Measurements from ENCODE around the gene SDK1.

Gene SDK1

GRCh38 chr7:3416453-3416852 lies 115.4 kb downstream of the SDK1 start:
- DNase-seq, result no peak

DNA sequence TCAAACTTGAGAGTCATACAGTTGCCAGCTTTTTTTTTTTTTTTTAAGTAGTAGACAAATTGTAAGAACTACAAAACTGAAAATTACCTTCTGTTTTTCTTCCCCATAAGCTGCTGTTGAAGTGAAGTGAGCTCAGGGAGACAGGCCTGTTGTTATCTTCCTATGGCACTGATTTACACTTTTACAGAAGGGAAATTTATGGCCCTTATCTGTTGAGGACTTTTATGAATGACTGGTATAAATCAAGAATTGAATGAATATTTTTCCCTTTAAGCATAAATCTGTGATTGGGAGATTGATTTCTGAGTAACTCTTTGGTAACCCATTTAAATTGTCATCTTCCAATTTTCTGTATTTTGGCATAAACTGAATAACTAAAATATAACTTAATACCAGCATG lies 124.0 kb downstream of the SDK1 start:
- DNase-seq, result no peak

DNA sequence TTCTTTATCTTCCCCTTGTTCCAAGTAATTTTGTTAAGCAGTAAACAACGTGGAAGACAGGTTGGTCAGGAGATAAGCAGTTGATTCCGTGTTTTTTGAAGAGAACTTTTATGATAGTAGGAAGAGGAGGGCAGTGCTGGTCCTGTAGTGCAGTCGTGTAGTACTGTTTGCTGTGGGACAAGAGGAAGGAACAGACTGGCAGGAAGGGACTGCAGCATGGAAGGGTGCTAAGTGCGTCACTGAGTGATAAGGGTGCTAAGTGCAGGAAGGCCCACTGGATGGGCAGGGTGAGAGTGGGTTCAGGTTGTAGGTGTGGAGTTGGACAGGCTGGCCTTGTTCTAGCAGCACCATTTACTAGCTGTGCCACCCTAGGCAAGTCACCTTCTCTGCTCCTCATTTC lies 125.0 kb downstream of the SDK1 start:
- DNase-seq, result no peak

DNA sequence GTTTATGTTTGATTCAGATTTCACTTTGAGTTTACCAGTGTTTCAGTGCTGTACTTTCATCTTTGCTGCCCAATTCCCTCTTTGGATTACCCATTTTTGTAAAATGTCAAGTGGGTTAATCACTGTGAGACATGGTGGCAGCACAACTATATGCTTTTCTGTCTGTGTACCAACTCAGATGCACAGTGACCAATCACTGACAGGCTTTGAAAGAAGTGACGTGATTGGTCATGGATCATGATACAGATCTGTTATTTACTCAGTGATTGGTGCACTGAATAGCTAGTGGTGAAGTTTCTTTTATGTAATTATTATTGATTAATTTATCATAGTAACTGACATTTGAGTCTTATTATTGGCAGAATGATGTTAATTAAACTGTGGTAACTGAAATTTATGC lies 126.9 kb downstream of the SDK1 start:
- no peak for DNase-seq

GRCh38 chr7:3429981-3430380 lies 128.9 kb downstream of the SDK1 start:
- DNase-seq, result no peak

- DNase-seq, result no peak
Measured at GRCh38 chr7:3430588-3430987, 129.5 kb downstream of the SDK1 start.

GRCh38 chr7:3431306-3431705 lies 130.3 kb downstream of the SDK1 start:
- DNase-seq, result no peak

- no peak for DNase-seq
Measured at GRCh38 chr7:3432911-3433310, 131.9 kb downstream of the SDK1 start.

- DNase-seq, result no peak
Measured at GRCh38 chr7:3434611-3435010, 133.6 kb downstream of the SDK1 start.

DNA sequence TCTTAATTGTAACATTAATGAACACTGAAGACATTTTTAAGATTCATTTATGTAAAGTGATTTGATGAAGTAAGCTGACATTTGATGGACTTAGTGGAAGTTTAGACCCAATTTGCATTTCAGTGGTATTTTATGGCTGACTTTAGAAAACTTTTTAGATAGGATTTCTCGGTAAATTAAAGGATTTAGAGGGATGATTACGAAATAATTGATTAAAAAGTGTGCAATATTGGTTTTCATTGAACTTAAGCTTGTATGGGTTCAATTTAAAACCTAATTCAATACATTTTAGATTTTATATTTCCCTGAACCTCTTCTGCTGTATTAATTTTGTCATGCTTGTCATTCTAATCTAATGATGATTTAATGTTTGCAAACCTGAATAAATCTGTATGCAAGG lies 135.1 kb downstream of the SDK1 start:
- DNase-seq, result no peak

GRCh38 chr7:3436746-3437145 lies 135.7 kb downstream of the SDK1 start:
- no peak for DNase-seq

DNA sequence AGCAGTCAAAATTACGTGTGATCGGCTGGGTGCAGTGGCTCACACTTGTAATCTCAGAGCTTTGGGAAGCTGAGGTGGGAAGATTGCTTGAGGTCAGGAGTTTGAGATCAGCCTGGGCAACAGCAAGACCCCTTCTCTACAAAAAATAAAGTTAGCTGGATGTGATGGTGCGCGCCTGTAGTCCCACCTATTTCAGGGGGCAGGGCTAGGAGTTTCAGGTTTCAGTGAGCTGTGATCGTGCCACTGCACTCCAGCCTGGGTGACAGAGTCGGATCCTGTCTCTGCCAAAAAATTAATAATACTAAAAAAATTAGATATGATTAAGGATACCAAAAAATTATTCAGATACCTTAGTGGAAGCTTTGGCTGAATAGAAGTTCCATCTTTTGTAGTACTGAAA lies 136.4 kb downstream of the SDK1 start:
- DNase-seq, result no peak

- no peak for DNase-seq
Measured at GRCh38 chr7:3438352-3438751, 137.3 kb downstream of the SDK1 start.

GRCh38 chr7:3439333-3440030 lies 138.4 kb downstream of the SDK1 start:
- no peak for DNase-seq

GRCh38 chr7:3440509-3440908 lies 139.5 kb downstream of the SDK1 start:
- DNase-seq, result no peak

GRCh38 chr7:3443716-3444115 lies 142.7 kb downstream of the SDK1 start:
- no peak for DNase-seq

DNA sequence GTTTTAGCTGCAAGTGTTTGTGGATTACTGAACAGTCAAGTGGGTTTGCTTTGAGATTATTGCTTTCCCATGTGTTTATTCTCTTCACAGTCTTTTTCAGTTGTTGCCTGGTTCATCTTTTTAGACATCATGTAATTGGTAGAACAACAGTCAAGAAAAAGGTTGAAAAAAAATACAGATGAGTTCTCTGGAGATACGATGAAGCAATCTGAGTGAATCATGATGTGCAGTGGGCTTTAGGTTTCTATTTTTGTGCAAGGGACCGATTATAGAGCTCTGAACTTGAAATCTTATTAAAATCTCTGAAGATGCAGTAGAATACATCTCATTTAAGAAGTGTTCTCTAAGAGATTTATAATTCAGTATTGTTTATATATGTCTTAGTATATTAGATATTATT lies 145.7 kb downstream of the SDK1 start:
- DNase-seq, result no peak

- DNase-seq, result no peak
Measured at GRCh38 chr7:3451701-3452100, 150.6 kb downstream of the SDK1 start.

- DNase-seq, result no peak
Measured at GRCh38 chr7:3453398-3453797, 152.3 kb downstream of the SDK1 start.

DNA sequence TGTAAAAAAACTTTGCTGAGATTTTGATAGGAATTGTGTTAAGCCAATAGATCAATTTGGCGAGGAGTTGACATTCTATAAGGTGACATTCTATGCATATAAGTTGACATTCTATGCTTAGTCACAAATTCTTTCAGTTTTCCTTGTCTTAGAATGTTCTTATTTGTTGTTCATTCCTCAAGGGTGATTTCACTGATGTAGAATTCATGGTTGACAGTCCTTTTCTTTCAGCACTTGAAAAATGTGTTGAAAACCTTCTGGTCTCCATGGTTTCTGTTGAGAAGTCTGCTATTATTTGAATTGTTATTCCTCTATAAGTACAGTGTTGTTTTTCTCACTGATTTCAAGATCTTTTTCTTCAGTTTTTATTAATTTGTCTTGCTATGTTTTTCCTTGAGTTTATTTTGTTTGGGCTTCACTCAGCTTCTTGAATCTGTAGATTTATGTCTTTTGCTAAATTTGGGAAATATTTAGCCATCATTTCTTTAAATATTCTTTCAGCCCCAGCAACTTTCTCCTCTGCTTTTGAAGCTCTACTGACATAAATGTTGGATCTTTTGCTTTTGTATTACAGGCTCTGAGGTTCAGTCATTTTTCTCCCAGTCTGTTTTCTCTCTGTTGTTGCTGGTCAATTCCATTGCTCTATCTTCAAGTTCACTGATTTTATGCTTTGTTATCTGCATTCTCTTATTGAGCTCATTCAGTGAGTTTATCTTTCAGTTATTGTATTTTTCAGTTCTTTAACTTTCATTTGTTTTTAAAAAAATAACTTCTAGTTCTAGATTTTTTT lies 154.9 kb downstream of the SDK1 start:
- DNase-seq, result no peak

- DNase-seq, result no peak
Measured at GRCh38 chr7:3459111-3459510, 158.1 kb downstream of the SDK1 start.

DNA sequence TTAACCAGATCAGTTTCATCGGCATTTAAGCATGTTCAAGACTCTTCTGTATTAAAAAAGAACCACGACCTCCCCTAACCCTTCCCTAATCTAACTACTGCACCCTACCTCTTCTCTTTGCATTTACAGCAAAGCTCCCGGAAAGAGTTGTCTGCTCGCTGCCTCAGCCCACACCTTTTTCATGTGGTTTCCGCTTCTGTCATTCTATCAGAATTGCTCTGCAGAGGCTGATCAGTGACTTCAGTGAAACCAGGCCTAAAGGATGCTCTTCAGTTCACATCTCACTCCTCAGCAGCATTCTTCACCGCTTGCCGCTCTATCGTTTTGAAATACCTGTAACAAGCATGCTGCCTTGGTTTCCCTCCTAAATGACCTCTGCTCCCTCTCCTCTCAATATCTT lies 160.9 kb downstream of the SDK1 start:
- DNase-seq, result no peak

GRCh38 chr7:3463696-3464095 lies 162.6 kb downstream of the SDK1 start:
- DNase-seq, result no peak

DNA sequence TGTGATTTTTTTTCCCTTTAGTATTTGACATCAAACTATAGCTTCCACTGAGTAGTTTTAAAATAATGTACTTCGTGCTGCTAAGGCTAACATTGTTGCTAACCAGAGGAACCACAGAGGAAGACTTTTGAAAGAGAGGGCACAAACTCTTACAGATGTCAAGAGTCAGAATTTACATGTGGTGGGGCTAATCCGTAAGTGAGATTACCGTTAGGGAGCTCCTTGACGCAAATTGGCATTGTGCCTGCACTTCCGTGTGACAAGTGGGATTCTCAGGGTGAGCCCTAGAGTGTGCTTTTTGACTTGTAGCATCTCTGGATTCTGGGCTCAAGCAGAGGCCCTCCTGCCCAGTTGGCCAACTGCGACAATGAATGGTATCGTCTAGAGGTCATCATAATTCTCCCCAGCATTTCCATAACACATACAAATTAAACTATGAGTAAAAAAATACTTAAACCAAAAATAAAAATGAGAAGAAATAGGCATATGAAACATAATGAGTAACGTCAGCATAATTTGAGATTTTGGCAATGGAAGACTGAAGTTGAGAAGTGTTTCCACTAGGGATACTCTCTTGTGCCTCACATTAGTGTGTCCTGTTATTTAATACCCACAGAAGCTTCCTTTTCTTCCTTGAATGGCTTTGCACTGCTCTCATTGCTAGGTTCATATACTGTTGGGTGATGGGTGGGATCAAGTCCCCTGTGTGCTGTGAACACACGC lies 164.0 kb downstream of the SDK1 start:
- no peak for DNase-seq
